Right forelimb (tissue), 1 donor: ENCODE measurements around the gene TMEM229B.

Experiments used
- DNase-seq: peaks from one replicate; pipeline ENCODE4 v3.0.0-alpha.2; 2018

TMEM229B gene

DNA sequence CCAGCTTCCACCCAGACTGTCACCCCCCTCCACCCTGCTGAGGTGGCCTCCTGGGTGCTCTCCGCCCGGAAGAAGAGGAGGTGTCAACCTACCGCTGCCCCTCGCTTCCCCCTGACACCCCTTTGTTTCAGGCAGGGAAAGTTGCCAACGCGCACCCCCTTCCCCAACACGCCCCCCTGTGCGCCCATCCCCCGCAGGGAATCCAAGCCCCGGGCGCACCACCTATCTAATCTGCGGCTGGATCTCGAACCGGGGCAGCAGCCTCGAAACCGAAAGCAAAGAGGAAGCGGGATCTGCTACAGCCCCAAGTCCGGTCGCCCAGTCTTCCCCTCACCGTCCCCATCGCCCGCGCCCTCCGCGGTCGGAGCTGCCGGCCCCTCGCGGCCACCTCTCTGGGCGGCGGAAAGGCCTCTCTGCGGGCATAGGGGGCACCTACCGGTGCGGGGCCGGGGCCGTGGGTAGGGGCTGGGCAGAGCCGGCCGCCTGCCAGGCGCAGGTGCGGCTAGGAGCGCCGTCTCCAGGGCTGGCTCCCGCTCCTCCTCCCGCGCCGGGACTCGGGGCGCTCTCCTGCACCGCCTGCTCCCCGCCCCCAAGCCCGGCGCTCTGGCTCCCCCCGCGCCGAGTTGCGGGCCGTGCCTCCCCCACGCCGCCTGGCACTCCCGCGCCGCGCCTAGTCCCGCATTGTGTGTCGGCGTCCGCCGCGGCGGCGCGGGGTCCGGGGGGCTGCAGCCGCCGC lies 26.3 kb upstream of the TMEM229B start:
- DNase-seq = peak; percentile 53

DNA sequence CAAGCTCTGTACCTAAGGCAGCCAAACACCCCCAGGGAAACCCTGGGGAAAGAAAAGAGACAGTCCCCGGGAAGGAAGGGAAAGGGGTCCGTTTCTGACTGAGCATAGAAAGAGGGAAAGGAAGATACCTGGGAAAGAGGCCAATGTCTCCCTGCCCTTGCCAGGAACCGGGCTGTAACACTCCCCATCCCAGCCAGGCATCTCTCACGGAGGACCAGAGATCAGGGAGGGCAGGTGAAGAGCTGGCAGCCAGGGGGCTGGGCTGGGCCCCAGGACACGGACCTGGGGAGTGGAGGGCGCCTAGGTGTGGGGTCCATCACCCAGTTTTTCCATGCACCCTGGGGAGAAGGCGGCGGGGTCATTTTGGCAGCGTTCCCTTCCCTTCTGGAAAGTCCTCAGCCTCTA lies 25.7 kb upstream of the TMEM229B start:
- DNase-seq = peak; percentile 55

DNA sequence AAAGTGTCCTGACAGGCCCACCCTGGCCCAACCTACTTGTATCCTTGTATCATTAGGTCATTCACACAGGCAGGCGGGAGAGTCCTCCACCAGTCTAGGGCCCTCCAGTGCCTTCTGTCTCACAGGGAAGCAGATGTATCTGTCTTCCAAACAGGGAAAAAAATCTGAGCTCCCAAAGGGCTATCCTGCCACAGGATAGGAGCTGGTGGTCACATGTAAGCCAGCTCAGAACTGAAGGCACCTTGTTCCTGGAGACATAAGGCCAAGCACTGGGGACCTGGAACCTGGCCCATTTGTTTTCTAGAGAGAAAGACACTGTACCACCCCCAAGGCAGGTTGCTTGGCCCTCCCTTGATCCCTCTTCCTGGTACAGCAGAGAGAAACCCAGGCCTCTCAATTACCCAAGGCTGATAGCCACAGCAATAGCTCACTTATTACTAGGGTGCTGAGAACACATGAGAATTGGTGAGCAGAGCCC lies 25.1 kb upstream of the TMEM229B start:
- no peak for DNase-seq

DNA sequence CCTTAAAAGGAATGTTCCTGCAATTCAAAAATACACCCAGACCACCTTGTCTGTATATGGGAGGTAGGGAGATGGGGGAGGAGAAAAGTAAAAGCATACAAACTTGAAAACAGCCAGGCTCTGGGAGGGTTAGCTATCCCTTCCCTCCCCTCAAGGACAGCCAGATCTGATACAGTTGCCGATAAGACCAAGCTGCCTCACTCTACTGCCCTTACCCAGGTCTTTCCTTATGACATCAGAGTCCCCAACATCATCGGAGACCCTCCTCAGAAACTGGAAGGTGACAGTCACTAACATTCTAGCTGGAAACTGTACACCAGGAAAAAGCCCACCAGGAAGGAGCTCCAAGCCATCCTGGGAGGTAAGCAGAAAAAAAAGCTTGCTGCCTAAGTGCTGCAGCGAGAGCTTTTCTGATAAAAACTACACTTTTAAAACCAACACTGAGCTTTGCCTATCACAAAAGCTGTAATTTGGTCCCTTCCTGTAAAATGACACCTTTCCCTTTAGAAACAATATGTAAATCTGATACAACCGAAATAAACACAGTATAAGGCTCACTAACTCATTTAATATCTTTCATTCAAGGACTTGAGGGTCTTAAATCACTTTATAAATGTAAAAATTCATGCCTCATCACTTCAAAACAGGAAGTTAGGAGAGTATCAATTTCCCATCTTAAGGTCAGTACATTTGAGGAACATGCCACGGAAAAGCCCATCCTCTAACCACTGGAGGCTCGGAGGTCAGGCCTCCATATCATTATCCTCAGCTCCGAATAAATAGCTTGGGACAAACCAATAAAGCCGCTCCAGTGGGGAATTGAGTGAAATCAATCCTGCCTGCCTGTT lies 24.2 kb upstream of the TMEM229B start:
- DNase-seq = no peak

DNA sequence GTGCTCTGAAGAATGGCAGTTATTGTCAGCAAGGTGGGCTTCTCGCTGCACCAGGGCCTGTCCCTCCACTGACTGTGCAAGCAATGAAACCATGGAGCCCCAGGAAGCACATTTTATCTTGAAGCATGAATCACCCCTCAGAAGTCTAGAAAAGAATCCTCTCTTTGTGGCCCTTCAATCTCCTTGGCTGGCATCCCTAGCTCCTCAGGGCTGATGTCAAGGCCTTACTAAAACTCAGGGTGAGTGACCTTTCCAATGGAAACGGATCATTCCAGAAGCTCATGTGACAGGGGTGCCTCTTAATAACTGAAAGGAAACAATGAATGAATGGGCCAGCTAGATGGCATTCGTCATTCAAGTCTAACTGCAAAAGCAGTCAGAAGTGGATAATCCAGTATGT lies 22.3 kb upstream of the TMEM229B start:
- no peak for DNase-seq

DNA sequence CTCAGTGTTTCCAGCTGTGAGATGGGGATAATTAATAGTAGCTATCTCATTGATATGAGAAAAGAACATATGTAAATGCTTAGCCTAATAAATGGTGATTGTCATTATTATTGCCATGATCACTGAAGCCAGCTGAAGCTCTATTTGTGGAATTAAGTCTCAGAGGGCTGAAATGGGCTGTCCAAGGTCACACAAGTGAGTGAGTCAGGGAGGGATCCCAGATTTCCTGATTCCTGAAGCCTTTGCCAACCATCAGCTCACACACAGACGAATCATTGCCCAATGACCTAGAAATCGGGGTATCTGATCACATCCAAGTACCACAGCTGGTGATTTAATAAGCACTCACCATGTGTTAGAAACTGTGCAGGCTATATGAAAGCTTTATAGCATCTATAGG lies 21.6 kb upstream of the TMEM229B start:
- no peak for DNase-seq

DNA sequence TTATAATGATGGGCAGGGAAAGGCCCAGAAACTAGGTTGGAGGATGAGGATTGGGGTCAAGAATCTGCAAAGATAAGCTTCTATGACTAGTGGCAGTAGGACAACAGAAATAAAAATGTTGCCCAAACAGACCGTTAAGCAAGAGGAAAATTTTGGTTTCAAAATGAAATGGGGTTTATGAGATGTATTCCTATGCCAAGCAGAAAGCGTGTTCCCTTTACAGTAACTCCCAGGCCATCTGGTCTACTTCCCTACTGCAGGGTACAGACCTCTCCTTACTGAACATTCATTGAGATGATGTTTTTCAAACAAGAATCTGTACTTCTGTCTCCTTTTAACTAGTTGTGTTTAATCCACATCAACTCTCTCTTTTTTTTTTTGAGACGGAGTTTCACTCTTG lies 20.4 kb upstream of the TMEM229B start:
- DNase-seq = no peak

DNA sequence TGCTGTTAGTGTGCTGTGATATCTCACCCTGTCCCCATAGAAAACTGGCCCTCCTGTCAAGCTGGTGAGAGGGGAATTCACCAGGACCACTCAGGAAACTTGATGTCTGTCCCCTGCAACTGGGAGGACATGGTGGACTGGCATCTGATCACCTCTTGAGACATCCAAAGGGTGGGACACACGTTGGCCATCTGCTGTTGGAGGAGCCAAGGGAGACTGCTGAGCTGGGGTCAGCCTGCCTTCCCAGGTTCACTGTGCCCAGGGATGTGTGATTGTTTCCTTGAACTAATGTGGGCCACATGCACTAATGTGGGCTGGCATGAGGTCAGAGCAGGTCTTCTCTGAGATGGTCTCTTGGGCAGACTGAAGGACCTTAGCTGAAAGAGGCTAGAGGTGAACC lies 16.7 kb upstream of the TMEM229B start:
- no peak for DNase-seq

DNA sequence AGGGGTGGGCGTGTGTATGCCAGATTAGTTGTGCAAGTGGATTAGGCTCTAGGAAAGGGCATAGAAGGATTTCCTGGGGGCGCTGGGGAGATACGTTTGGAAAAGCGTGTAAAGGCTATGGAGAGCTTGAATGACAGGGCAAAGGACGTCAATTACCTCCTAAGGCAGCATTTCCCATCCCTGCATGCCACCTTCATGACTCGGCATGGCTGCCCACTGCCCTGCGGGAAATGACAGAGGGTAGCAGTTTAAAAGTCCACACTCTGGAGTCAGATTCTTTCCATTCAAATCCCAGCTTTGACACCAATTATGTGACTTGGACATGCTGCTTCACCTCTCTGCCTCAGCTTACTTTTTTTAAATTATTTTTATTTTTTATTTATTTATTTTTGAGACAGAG lies 14.8 kb upstream of the TMEM229B start:
- no peak for DNase-seq

DNA sequence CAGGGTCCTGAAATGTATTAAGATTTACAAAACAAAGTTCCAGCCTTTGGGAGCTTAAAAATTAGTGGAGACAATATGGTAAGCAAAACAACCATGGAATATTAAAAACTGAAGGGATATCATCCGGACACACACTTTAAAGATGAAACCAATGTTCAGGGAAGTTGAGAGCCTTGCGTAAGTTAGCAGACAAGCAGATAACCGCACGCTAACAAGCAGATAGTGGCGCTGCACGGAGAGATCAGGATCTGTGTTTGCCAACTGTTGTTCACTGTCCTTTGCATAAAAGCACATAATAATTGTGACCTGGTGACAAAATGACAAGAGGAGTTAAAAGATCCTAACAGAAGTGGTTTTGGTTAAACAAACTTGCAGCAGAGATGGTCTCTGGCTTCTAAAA lies 14.3 kb upstream of the TMEM229B start:
- no peak for DNase-seq

DNA sequence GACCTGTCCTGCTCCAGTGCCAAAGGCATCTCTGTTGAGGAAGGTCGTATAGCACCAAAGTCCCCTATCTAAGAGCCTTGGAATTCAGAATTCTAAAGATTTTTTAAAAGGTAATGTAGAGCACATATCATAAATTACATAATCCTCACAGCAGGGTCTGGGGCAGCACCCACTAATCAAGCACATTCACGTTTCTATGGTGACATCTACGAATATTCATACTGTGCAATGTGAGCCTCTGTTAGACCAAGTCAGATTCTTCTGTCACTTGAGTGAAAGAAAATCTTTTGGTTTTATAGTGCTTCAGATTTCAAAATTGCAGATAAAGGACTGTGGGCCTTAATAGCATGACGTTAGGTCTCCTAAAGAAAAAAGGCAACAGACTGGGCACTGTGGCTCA lies 13.1 kb upstream of the TMEM229B start:
- no peak for DNase-seq

DNA sequence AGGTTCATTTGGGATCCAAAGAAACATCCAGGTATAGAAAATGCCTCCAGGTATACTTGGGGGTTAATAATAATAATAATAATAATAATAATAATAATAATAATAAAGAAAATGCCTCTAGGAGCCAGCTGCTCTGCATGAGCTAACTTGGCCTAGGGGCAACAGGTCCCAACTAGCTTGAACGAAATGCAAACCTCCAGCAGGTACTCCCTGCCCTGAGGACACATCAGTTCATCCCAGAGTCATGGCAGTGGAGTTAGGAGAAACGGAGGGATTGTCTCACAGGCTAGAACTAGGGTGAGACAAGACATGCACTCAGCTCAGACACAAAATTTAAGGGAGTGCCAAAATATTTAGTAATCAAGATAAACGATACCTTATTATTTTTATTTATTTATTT lies 12.5 kb upstream of the TMEM229B start:
- DNase-seq = no peak

DNA sequence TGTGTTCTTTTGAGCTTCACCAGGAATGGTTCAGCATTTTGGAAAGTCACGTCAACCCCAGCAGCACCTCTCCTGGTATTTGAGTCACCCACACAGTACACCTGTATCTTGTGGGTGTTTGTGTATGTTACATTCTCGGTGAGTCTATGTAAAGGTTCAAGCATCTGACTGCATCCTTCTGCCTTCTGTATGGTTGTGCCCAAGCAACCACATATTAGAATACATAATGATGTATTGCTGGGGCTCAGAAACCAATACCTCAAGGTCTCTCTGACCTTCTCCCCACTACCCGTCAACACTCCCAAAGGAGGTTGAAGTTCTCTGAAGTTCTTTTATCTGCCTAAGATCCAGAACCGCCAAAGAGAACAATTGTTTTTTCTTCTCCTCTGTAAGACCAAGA lies 9.2 kb upstream of the TMEM229B start:
- DNase-seq = no peak

DNA sequence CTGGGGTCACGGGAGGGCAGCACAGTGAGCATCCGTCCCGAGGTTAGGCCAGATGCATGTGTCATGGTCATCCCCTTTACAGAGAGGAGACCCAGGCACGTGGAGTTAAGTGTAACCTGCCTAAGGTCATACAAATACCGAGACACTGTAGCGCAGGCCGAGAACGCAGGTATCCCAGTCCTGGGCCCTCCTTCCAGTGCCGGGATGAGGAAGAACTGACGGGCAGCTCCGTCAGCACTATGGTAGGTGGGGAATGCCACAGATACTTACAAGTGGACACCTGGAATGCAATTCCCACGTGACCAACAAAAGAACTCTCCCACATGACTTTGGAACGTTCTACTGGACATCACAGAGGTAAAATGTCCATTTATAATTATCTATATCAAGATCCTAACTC lies 8.7 kb upstream of the TMEM229B start:
- DNase-seq = no peak

DNA sequence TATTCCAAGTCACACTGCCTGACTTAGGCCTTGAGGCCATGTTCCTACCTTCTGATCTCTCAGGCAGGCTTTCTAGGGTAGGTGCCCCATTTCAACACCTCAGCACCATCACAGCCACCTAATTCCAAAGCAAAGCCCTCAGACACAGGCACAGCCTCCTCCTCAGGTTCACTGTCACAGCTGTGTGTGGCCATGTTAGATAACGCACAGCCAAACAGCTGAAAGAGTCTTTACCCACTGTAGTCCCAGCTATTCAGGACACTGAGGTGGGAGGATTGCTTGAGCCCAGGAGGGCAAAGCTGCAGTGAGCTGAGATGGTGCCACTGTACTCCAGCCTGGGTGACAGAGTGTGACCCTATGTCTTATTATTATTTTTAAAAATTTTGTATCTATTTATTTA lies 7.3 kb upstream of the TMEM229B start:
- no peak for DNase-seq

DNA sequence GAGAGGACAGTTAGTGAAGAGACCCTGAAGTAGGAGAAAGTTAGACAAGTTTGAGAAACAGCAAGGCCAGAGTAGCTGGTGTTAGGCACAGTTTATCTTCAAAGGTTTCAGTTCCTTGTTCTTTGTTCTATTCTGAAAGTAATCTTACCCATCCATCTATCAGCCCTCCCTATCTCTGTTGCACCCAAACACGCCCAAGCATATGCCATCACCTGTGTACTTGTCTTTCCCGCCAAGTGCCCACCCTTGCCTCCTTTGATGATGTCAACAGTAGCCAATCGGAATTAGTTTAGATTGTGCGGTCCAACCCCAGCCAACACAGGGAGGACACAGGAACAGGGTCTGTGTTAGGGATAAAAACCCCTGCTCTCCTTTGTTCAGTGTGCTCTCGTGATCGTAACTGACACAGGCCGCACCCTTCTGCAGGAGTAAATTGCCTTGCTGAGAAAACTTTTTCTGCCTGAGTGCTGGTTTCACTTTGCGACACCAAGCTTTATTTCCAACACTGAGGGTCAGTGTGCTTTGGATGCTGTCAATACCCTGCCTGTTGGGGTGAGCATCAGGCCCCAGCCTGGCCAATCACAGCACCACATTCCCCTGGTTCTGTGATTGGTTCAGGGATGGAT lies 4.7 kb upstream of the TMEM229B start:
- no peak for DNase-seq

DNA sequence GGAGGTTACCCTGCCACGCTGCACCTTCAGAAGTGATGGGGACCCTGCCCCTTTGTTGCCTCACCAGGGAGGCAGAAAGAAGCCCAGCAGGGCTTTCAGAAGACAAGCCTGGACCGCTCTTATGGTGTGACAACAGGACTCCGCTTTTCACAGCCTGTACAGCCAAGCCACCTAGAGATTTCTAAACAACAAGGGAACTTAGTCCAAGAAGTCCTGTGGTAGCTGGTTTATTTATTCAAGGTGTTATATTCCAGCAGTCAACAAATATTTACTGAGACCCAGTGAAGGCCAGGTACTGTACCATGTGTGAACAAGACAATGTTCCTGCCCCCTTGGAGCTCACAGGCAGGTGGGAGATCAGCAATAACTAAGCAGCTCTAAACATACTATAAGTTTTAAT lies 4.0 kb upstream of the TMEM229B start:
- no peak for DNase-seq

DNA sequence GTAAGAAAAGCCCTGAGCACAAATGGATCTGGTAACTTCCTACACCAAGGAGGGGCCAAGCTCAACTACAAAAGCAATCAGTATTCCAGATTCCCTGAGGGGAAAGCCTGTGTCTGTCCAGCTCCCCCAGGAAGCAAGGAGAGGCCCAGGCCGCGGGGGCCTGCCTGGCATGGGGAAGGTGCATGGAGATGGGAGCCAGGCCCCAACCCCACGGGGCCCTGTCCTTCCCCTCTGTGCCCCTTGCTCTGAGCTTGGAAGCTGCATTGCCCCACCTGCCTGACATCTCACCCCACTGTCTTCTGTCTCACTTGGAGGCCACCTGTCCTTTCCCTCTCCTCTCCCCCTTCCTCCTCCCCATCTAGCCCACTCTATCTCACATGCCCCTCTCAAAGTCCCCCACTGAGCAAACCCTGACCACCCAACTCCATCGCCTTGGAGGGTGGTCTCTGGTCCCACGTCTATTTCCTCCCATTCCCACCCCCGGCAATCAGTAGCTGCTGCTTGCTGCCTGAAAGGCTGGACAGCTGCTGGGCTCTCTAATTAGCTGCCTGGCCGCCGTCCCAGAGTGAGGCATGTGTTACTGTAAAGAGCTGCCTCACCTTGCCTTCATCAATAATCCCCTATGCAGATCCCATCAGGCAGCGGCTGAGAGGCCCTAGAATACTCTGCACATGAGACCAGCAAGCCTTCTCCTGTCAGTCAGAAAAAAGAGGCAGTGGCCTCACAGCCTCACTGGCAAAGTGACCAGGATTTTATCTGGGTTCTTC lies 3.4 kb upstream of the TMEM229B start:
- no peak for DNase-seq

DNA sequence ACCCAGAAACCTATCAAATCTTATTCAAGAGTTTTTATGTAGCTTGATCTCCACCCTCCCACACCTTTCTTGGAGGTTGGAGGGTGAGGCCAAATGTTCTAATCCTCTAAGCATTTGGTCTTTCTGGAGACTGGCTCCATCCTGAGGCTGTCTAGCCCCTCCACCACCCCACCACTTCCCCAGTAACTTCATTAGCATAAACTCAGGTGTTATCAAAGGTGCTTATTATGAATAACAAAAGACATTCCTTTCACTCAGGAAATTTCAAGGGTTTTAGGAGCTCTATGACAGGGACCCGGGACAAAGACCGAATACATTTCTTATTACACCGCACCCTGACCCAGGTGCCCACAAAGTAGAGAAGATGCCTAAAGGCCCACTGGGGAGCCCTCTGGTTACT lies 2.8 kb upstream of the TMEM229B start:
- no peak for DNase-seq

DNA sequence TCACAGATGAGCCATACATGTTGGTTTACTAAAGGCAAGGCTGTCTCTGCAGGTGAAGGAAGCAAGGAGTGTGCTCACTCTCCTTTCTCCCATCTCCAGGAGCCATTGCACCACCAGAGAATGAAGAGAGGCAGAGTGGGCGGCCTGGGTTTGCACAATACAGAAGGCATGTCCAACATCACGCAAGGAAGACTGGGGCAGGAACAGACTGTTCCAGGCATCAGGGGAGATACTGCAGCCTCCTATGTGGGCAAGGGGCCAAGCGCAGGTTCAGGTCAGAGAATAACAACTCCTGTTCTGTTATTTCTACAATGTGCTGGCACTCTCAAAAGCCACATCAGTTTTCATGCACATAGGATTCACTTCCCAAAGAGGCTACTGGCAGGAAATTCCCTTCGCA lies 1.7 kb upstream of the TMEM229B start:
- DNase-seq = no peak

DNA sequence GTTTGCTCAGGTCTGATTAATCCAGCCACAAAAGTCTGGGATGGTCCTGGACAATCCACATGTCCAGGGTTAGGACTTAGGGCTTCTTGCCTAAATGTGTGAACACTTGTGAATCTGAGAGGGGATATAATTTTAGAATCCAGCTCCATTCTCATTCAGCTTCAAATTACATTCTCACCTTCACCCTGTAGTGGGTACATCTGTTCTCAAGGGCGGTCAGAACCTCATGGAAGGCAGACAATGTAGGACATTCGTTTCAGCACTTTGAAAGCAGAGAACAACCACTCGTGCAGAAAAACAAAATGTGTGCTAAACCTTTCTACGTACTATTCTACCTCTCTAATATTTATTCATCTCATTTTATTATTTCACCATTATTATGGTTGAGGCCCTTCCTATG lies 1.2 kb downstream of the TMEM229B start:
- no peak for DNase-seq

DNA sequence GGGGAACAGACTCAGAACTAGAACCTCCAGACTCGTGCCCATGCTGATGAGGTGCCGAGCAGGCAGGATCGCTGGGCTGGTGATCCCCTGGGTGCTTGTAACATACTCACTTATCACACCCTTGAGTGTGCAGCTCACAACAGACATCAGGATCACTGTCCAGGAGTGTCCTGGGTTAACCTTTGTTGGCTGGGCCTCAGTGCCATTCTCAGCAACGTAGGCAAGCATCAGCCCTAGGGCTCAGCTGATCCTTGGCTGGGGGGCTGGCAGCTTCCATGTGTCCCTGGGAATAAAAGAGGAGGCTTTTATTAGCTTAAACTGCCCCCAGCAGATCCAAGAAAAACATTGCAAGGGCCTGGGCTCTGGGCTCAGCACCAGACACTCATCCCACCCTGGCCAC lies 1.6 kb downstream of the TMEM229B start:
- DNase-seq = no peak

DNA sequence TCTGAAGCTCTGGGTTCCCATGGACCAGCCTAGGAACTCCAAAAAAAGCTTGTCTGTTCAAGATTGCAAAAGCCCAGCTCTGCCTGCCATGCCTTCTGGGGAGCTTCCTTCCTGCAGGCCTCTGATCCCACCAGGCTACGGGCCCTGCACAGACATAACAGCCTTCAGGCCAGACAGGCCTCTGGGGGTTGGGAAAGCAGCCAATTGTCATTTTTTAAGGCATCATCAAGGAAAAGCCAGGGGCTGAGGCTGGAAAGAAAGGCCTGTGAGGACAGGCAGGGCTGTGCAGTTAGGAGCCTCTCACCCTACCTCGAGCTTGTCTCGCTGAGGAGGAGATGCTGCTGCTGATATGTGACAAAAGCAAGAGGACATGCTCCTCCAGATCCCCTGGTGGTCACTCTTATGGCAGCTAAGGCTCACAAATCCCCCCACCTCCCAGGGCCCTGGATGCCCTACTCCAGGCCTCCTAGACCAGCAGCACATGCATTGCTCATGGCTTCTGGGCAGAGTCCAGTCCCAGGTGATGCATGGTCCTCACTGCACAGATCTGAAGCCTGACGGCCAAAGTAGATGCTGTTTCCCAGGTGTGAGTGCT lies 2.9 kb downstream of the TMEM229B start:
- DNase-seq = no peak
